DMS153 treated with DMSO at 0.1 percent for 48 hours (cell line): ENCODE measurements around the gene UNC119.
"Not testable (repeated sequence)": the region's sequence is repeated elsewhere in the genome, so short reads cannot be mapped to it uniquely, and the experiment has no call there.

Experiments
- DNase-seq: peaks from one replicate; lab custom pipeline; 2025; ENCODE audit not compliant: unreplicated experiment; lab: John Stamatoyannopoulos, UW

Gene UNC119

GRCh38 chr17:28523876-28524275, 28.5 kb downstream of the UNC119 start:
- no peak for DNase-seq

GRCh38 chr17:28523186-28523585, 29.2 kb downstream of the UNC119 start:
- no peak for DNase-seq

GRCh38 chr17:28522281-28522680, 30.1 kb downstream of the UNC119 start:
- DNase-seq, result not testable (repeated sequence)

- DNase-seq, result no peak
Observed at GRCh38 chr17:28521311-28522085, 30.9 kb downstream of the UNC119 start.

- DNase-seq, result no peak
Observed at GRCh38 chr17:28520687-28521086, 31.7 kb downstream of the UNC119 start.

GRCh38 chr17:28519236-28519635, 33.2 kb downstream of the UNC119 start:
- no peak for DNase-seq

- DNase-seq, result no peak
Observed at GRCh38 chr17:28518578-28518977, 33.8 kb downstream of the UNC119 start.

- no peak for DNase-seq
Observed at GRCh38 chr17:28518132-28518531, 34.3 kb downstream of the UNC119 start.

GRCh38 chr17:28515518-28515917, 36.9 kb downstream of the UNC119 start:
- no peak for DNase-seq

GRCh38 chr17:28514561-28515002, 37.8 kb downstream of the UNC119 start:
- DNase-seq, result no peak

GRCh38 chr17:28513476-28513875, 38.9 kb downstream of the UNC119 start:
- DNase-seq, result no peak

- no peak for DNase-seq
Observed at GRCh38 chr17:28511858-28512461, 40.5 kb downstream of the UNC119 start.

GRCh38 chr17:28509789-28510188, 42.6 kb downstream of the UNC119 start:
- no peak for DNase-seq

GRCh38 chr17:28508211-28508724, 44.2 kb downstream of the UNC119 start:
- no peak for DNase-seq

GRCh38 chr17:28507567-28508203, 44.7 kb downstream of the UNC119 start:
- no peak for DNase-seq

- no peak for DNase-seq
Observed at GRCh38 chr17:28506763-28507487, 45.5 kb downstream of the UNC119 start.

GRCh38 chr17:28505986-28506665, 46.3 kb downstream of the UNC119 start, which contains the start of gene FOXN1:
Gene FOXN1, plus strand, starts transcription at chr17:28506348. Its CDS starts 17,622 bp downstream, at chr17:28523970.
- no peak for DNase-seq

- no peak for DNase-seq
Observed at GRCh38 chr17:28503420-28503819, 49.0 kb downstream of the UNC119 start.

GRCh38 chr17:28501421-28502284, 50.8 kb downstream of the UNC119 start:
- DNase-seq, result no peak
